Endothelial cell of umbilical vein (primary cell): Measurements from ENCODE around the gene TMEM267.

ENCODE experiments used
- MYC ChIP-seq: IDR thresholded peaks from one replicate; pipeline ENCODE4 v1.6.1; 2011; ENCODE audit warnings: mild to moderate bottlenecking, low read depth, low read length
- POLR2AphosphoS5 ChIP-seq: IDR thresholded peaks from 2 replicates; pipeline ENCODE4 v1.6.1; 2012; ENCODE audit warnings: low read depth, mild to moderate bottlenecking, control low read depth, low read length, moderate library complexity; ENCODE audit not compliant: insufficient read depth

DNA sequence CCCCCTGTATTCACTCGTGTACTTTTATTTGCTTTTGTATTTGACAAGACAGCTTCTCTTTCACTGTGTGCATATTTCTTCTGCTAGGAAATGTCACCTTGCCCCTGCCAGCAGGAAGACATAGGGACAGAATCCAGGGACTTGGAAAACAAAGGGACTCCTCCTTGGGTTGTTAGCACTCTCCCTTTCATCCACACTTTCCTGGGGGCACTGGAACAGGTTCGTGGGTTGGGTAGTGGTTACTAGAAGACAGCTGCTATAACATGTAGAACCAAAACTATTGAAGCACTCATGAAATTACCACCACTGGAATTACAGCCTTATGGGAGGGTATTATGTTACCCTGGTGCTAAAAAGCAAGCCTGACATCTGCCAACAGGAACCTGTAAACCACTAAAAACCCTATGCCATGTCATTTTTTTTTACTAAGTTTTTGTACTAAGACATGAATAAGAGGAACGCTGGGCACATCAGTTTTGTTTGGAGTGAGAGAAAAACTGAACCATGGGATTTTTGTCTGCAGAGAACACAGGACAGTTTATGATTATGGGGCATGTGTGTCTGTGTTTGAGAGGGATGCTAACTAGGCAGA lies 66.8 kb downstream of the TMEM267 start:
- TF ChIP-seq MYC (no peak), POLR2AphosphoS5 (no peak)
